Body of pancreas (tissue), 4 donors: ENCODE data around the gene TINAG.

Experiments
- CTCF ChIP-seq, 7 experiments: fragments of 450-650 bp in 4 of 7; fragments of 200-600 bp in 3 of 7; sonication (generic) in 3 of 7; IDR thresholded peaks; one replicate each; pipeline ENCODE4 v1.5.1; 2016 to 2019; ENCODE audit warnings: antibody characterized with exemption in 7 of 7
- POLR2A ChIP-seq, 3 donors: fragments of 450-650 bp; IDR thresholded peaks; one replicate each; pipeline ENCODE4 v1.6.1; 2016; ENCODE audit warnings: antibody characterized with exemption in 3 of 3, mild to moderate bottlenecking in 2 of 3

DNA sequence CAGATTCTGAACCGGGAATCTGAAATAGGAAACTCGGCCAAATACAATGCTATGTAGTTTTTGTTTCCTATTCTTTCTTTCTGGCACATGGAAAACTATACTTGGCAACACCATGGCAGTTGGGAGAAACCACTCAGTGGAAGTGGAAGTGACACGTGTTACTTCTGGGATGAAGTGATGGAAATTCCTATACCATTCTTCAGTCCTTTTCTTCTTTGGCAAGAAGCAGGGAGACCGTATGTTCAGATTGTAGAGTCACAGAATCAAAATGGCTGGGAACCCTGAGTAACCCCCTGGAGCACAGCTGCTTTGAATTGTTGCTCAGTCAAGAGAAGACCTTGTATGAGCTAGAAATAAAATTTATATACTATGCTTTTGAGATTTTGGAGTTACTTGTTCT is 18.8 kb upstream of the TINAG start:
- TF ChIP-seq POLR2A (IDR thresholded peaks at IDR 0.05) (no peak), CTCF (IDR thresholded peaks at IDR 0.05) (no peak)
